BJ (cell line): ENCODE data around the gene TUNAR. TPM values are rescaled to one million over a fixed set of nuclear protein-coding genes. Genes with fewer than 3 reads are reported as not detected.

Experiments
- CTCF ChIA-PET: fragments of 350-600 bp; formaldehyde crosslinking; extraction: SDS; loops from one replicate; lab custom pipeline; 2021; ENCODE audit warnings: antibody characterized with exemption, inconsistent platforms; lab: Yijun Ruan, JAX
- POLR2A ChIA-PET: fragments of 300-600 bp; sonication (Branson Sonifier 250); formaldehyde crosslinking; extraction: SDS; loops from one replicate; lab custom pipeline; 2021; ENCODE audit warnings: antibody characterized with exemption; lab: Charles Lee
- DNase-seq: peaks from one replicate; pipeline ENCODE4 v3.0.0-alpha.2; 2011; ENCODE audit warnings: low read depth
- H3K27me3 ChIP-seq: 2 replicates; pipeline ENCODE4 v1.6.0; 2011; ENCODE audit warnings: low read length; ENCODE audit not compliant: control insufficient read depth, insufficient read depth
- H3K36me3 ChIP-seq: 2 replicates; pipeline ENCODE4 v1.5.1; 2011; ENCODE audit warnings: low read length; ENCODE audit not compliant: control insufficient read depth, insufficient read depth
- H3K4me3 ChIP-seq: 2 replicates; pipeline ENCODE4 v1.5.1; 2011; ENCODE audit warnings: low read depth, mild to moderate bottlenecking, control low read depth, low read length
- polyA minus RNA-seq: library from RNA; depleted of rRNA, polyadenylated mRNA; stranded (reverse); fragments of >200 nt; gene quantifications from 2 replicates; pipeline ENCODE4 v1.2.3, GENCODE V29; 2011; rRNA and poly(A)+ RNA removed
- polyA plus RNA-seq: library from polyadenylated mRNA; depleted of rRNA; stranded (reverse); fragments of >200 nt; gene quantifications from 2 replicates; pipeline ENCODE4 v1.2.3, GENCODE V29; 2011; rRNA removed
- TF ChIP-seq, protein P1 (sequence below): IDR thresholded peaks from 2 replicates; pipeline ENCODE4 v1.5.1; 2011; ENCODE audit warnings: low read depth, mild to moderate bottlenecking, control low read depth, inconsistent platforms, low read length, moderate library complexity; ENCODE audit not compliant: insufficient read depth

Gene TUNAR
- polyA plus RNA-seq (0.02 TPM in 1 of 2 replicates, not detected in the other), polyA minus RNA-seq (not detected in 2 replicates)

DNA sequence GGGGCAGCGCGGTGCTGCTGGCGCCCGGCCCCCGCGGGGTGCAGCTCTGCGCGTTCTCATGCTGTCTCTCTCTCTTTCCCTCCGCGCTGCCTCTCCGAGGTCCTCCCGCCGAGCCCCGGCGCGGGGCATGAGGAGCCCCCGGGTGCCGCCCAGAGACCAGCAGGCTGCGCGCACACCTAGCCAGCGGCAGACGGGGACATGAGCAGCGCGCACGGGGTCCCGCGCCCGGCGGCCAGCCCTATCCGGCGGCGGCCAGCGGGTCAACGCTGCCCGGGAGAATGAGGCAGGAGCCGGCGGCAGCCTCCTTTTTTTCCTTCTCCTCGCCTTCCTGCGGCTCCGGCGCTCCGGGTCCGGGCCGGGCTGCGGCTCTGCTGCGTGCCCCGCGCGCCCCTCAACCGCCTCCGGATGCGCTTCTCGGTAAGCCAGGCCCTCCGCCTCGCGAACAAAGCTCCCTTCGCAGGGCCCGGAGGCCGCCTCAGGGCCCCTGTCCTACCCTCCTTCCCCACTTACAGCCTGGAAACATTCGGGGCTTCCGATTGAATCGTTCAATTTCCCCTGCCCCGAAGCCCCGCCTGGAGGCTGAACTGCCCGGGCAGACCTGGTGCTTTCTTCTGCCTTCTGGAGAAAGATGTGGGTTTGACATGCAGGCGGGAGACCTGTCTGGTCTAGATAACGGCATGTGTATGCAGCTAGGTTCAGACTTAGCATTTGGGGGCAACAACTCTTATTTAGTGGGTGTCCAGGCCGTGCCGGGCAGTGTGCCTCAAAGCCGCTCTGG, at the start of gene TUNAR:
Gene TUNAR, plus strand, starts transcription at position 72 of the 778 bp plus-strand sequence.
- POLR2A ChIA-PET: no interaction called here

DNA sequence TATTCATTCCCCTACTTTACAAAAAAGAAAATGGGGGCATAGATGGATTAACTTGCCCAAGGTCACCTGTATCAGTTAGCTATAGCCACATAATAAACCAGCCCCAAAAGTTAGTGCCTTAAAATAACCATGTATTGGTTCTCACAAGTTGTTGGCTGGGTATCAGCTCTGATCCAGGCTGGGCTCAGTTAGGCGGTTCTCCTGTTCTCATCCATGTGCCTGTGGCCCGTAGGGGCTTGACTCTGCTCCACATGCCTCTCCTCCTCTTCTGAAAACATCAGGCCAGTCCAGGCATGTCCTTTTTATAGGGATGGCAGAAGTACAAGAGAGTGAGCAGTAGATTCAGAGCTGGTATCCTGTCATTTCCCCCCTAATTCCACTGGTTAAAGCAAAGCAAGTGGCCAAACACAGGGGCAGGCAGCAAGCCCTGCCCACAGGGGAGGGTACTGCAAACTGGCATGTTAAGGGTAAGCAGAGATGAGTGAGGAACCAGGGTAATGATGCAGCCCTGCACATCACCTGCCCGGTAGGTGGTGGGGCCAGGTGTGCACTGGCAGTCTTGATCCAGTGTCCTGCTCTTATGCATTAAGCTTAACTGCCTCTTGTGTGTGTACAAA, 47.9 kb upstream of the TUNAR start:
- POLR2A ChIA-PET: no interaction called here
- TF ChIP-seq, protein P1, sequence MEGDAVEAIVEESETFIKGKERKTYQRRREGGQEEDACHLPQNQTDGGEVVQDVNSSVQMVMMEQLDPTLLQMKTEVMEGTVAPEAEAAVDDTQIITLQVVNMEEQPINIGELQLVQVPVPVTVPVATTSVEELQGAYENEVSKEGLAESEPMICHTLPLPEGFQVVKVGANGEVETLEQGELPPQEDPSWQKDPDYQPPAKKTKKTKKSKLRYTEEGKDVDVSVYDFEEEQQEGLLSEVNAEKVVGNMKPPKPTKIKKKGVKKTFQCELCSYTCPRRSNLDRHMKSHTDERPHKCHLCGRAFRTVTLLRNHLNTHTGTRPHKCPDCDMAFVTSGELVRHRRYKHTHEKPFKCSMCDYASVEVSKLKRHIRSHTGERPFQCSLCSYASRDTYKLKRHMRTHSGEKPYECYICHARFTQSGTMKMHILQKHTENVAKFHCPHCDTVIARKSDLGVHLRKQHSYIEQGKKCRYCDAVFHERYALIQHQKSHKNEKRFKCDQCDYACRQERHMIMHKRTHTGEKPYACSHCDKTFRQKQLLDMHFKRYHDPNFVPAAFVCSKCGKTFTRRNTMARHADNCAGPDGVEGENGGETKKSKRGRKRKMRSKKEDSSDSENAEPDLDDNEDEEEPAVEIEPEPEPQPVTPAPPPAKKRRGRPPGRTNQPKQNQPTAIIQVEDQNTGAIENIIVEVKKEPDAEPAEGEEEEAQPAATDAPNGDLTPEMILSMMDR: no peak
- no peak for DNase-seq
- Histone ChIP-seq H3K4me3 (no peak overlapping the region), H3K27me3 (no peaks in the 10 kb centered on the region), H3K36me3 (no peaks in the 10 kb centered on the region)
- CTCF ChIA-PET: interaction anchor here (0.6 kb wide), 1 partner anchor 165 kb away, joined by 3 read pairs; no protein-coding TSS in a partner anchor

More for the DNA sequence above, at the start of gene TUNAR:
- TF ChIP-seq, protein P1: peak; percentile 44
- no peaks in the 10 kb centered on the region for H3K36me3 ChIP-seq
- peaks cover 18% of the 10 kb centered on the region for H3K27me3 ChIP-seq
- CTCF ChIA-PET: interaction anchor here (0.9 to 1.2 kb wide), 2 partner anchors 12 kb away, joined by 3 read pairs; no protein-coding TSS in a partner anchor
- DNase-seq: no peak
- H3K4me3 ChIP-seq: peak within 1 kb of the TSS; percentile 8; the same call in 1 of the 2 replicates

- TF ChIP-seq, protein P1: no peak
- Histone ChIP-seq H3K27me3 (no peaks in the 10 kb centered on the region), H3K36me3 (no peaks in the 10 kb centered on the region), H3K4me3 (no peak overlapping the region)
- CTCF ChIA-PET: no interaction called here
- no peak for DNase-seq
- POLR2A ChIA-PET: no interaction called here
These were observed 47.3 kb upstream of the TUNAR start for GRCh38 chr14:95829321-95829720.

DNA sequence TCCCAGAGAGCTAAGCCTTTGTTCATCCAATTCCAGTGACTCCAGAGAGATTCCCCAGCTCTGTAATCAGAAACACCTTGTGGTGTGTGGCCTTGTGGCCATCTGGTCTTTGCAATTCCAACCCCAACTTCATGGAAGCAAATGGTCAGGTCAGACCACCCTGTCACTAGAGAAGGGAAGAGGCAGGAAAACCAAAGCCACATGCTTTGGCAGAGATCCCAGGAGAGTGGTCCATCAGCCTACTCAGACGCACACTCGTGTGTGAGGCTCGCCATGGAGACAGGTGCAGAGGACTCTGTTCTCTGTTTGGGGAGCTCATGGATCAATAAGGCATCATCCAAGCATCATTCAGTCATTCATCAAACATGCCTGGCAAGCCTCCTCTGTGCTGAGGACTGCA, 46.2 kb upstream of the TUNAR start:
- TF ChIP-seq, protein P1: no peak
- no peaks in the 10 kb centered on the region for H3K27me3 ChIP-seq
- DNase-seq: no peak
- CTCF ChIA-PET: no interaction called here
- H3K4me3 ChIP-seq: no peak overlapping the region
- no peaks in the 10 kb centered on the region for H3K36me3 ChIP-seq
- POLR2A ChIA-PET: no interaction called here

DNA sequence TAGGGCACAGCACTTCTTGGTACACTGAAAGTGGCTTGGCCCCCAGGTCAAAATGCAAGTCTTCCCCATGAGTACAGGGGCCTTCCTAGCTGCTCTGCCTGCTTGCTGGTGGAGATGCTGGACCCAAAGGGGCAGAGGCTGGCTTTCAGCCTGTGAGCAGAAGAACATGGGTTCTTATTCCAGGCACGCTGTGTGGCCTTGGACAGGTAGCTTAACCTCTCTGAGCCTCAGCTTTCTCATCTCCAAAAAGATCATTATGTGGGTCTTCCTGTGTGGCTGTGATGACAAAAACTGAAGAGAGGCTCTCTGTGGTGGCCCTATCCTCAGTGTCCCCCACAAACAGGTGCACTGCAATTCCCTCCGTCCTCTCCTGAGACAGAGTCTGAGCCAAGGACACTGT, 45.6 kb upstream of the TUNAR start:
- H3K4me3 ChIP-seq: no peak overlapping the region
- no peaks in the 10 kb centered on the region for H3K27me3 ChIP-seq
- no peaks in the 10 kb centered on the region for H3K36me3 ChIP-seq
- CTCF ChIA-PET: no interaction called here
- POLR2A ChIA-PET: no interaction called here
- no peak for DNase-seq
- TF ChIP-seq, protein P1: no peak
